K562 (cell line): Measurements from ENCODE around the gene PUM2. TPM values are rescaled to one million over a fixed set of nuclear protein-coding genes. Genes with fewer than 3 reads are reported as not detected.
A peak's percentile ranks its signal among the peaks of the same experiment; 100 is the strongest.

Experiments used
- CREB3L1 ChIP-seq: fragments of 450-650 bp; IDR thresholded peaks from 2 replicates; pipeline ENCODE4 v1.6.1; 2014; ENCODE audit warnings: low read depth, mild to moderate bottlenecking, moderate library complexity, borderline replicate concordance
- CUX1 ChIP-seq: fragments of 200-800 bp; sonication (Bioruptor generic); IDR thresholded peaks from 2 replicates; pipeline ENCODE4 v1.6.1; 2016; ENCODE audit warnings: missing genetic modification characterization, missing compliant biosample characterization
- DNMT1 ChIP-seq: fragments of 450-650 bp; IDR thresholded peaks from 2 replicates; pipeline ENCODE4 v1.6.1; 2016; ENCODE audit warnings: antibody characterized with exemption, mild to moderate bottlenecking
- DPF2 ChIP-seq: fragments of 450-650 bp; IDR thresholded peaks from 2 replicates; pipeline ENCODE4 v1.6.1; 2016
- HDAC8 ChIP-seq: fragments of 450-650 bp; IDR thresholded peaks from 2 replicates; pipeline ENCODE4 v1.6.1; 2016; ENCODE audit warnings: mild to moderate bottlenecking, missing genetic modification characterization, moderate library complexity, missing compliant biosample characterization
- HINFP ChIP-seq: fragments of 450-650 bp; conservative IDR thresholded peaks from 2 replicates; pipeline ENCODE4 v1.6.1; 2016; ENCODE audit warnings: missing genetic modification characterization, low read depth, mild to moderate bottlenecking, control low read depth, missing compliant biosample characterization
- HNRNPUL1 ChIP-seq: fragments of 200-400 bp; formaldehyde crosslinking; IDR thresholded peaks from 2 replicates; pipeline ENCODE4 v1.6.1; 2017; ENCODE audit warnings: low read length
- MAZ ChIP-seq, 2 experiments: fragments of 450-650 bp in 1 of 2; sonication (generic) in 1 of 2; formaldehyde crosslinking; IDR thresholded peaks in 1 of 2; conservative IDR thresholded peaks in 1 of 2; 2 replicates each; pipeline versions ENCODE4 v1.4.0 to v1.5.0; 2020; ENCODE audit warnings: mild to moderate bottlenecking in 1 of 2, missing genetic modification reagents in 1 of 2
- MTA2 ChIP-seq: fragments of 450-650 bp; IDR thresholded peaks from 2 replicates; pipeline ENCODE4 v1.6.1; 2016; ENCODE audit warnings: low read depth
- NONO ChIP-seq, 2 experiments: fragments of 200-400 bp in 1 of 2; fragments of 450-650 bp in 1 of 2; formaldehyde crosslinking in 1 of 2; IDR thresholded peaks; 2 replicates each; pipeline ENCODE4 v1.6.1; 2017; ENCODE audit warnings: low read depth in 2 of 2, mild to moderate bottlenecking in 2 of 2, moderate library complexity in 2 of 2, low read length in 1 of 2
- SFPQ ChIP-seq: fragments of 200-400 bp; formaldehyde crosslinking; IDR thresholded peaks from 2 replicates; pipeline ENCODE4 v1.6.1; 2017; ENCODE audit warnings: mild to moderate bottlenecking, low read depth, low read length, moderate library complexity
- SUPT5H ChIP-seq: fragments of 450-650 bp; IDR thresholded peaks from 2 replicates; pipeline ENCODE4 v1.6.1; 2016
- ZFP91 ChIP-seq: sonication (generic); formaldehyde crosslinking; IDR thresholded peaks from 2 replicates; pipeline ENCODE4 v1.8.0; 2022; ENCODE audit warnings: mild to moderate bottlenecking, missing genetic modification reagents
- ZNF263 ChIP-seq: sonication (generic); formaldehyde crosslinking; IDR thresholded peaks from 2 replicates; pipeline ENCODE4 v1.8.0; 2022; ENCODE audit warnings: mild to moderate bottlenecking, missing genetic modification reagents, borderline replicate concordance
- ZSCAN29 ChIP-seq: fragments of 450-650 bp; IDR thresholded peaks from 2 replicates; pipeline ENCODE4 v1.6.1; 2017
- polyA plus RNA-seq, 8 experiments: library from polyadenylated mRNA; depleted of rRNA in 4 of 8; stranded (reverse) in 5 of 8; unstranded in 3 of 8; fragments of >200 nt; fragmentation: Nextera tagmentation in 2 of 8; fragmentation: Illumina TruSeq in 1 of 8; extraction: Ambion mirVana in 2 of 8; extraction: Trizol in 1 of 8; gene quantifications; 2 replicates each; pipeline versions ENCODE4 v1.2.1 to v1.2.3, GENCODE V29; 2011 to 2014; ENCODE audit warnings: inconsistent platforms in 1 of 8, missing spikeins in 1 of 8
- total RNA-seq, 7 experiments: library from RNA; depleted of rRNA in 6 of 7; stranded (reverse); fragments of >200 nt in 6 of 7; fragmentation: Illumina TruSeq in 2 of 7; extraction: Trizol in 2 of 7; gene quantifications; 2 replicates each; pipeline versions ENCODE4 v1.2.1 to v1.2.3, GENCODE V29; 2011 to 2021; ENCODE audit warnings: low replicate concordance in 1 of 7

The PUM2 gene
- total and polyA plus RNA-seq, 9 of the 15 experiments (the other 6 are each of a cell fraction or from before 2014, with no cell fraction given), result 13.4 to 61.9 (median 28.3) TPM

GRCh38 chr2:20350041-20350712, 467 bp downstream of the PUM2 start (continued):
- TF ChIP-seq DNMT1, result no peak
- no peak for TF ChIP-seq CREB3L1
- peak; percentile 12; the same call in 1 of the 2 replicates for TF ChIP-seq DPF2
- no peak for TF ChIP-seq HDAC8 (tag)
- no peak for TF ChIP-seq MTA2
- no peak for TF ChIP-seq SFPQ
- TF ChIP-seq SUPT5H, result peak; percentile 53
- TF ChIP-seq HINFP, result no peak
- TF ChIP-seq ZSCAN29, result no peak
- no peak for TF ChIP-seq ZFP91 (CRISPR knock-in tag)
- TF ChIP-seq MAZ (CRISPR knock-in tag; conservative IDR thresholded peaks at IDR 0.05 in 1 of 2, IDR thresholded peaks at IDR 0.05 in 1 of 2), result no peak; a peak in 2 of 4 replicates
- no peak for TF ChIP-seq HNRNPUL1
- TF ChIP-seq ZNF263, result peak; percentile 77
- peak in 1 of 2 experiments; percentile 49; a peak in 1 of 4 replicates for TF ChIP-seq NONO (IDR thresholded peaks at IDR 0.05; ENCODE audit: low read depth in 2 of 2, low read length in 1 of 2)
- no peak for TF ChIP-seq CUX1 (CRISPR knock-in tag)
